Smooth muscle cell (in vitro differentiated cells): ENCODE measurements around the gene WBP2NL. TPM values are rescaled to one million over a fixed set of nuclear protein-coding genes. Genes with fewer than 3 reads are reported as not detected.
"Not testable (repeated sequence)": the region's sequence is repeated elsewhere in the genome, so short reads cannot be mapped to it uniquely, and the experiment has no call there.

Experiments used
- DNase-seq: peaks from one replicate; lab custom pipeline; 2025; ENCODE audit not compliant: unreplicated experiment; lab: John Stamatoyannopoulos, UW
- H2AFZ ChIP-seq: fragments of 200-600 bp; sonication (generic); 2 replicates; pipeline ENCODE4 v1.6.0; 2016; ENCODE audit warnings: antibody characterized with exemption, low read depth, mild to moderate bottlenecking
- H3F3A ChIP-seq: fragments of 200-600 bp; sonication (generic); 2 replicates; pipeline ENCODE4 v1.6.0; 2017; ENCODE audit warnings: antibody characterized with exemption, low read depth
- H3K27ac ChIP-seq: fragments of 200-600 bp; sonication (generic); 2 replicates; pipeline ENCODE4 v1.5.1; 2016; ENCODE audit warnings: low read depth, mild to moderate bottlenecking
- H3K27me3 ChIP-seq: fragments of 200-600 bp; sonication (generic); 2 replicates; pipeline ENCODE4 v1.6.1; 2016; ENCODE audit warnings: low read depth, mild to moderate bottlenecking
- H3K36me3 ChIP-seq: fragments of 200-600 bp; sonication (generic); 2 replicates; pipeline ENCODE4 v1.5.1; 2016; ENCODE audit warnings: low read depth
- H3K4me1 ChIP-seq: fragments of 200-600 bp; sonication (generic); 2 replicates; pipeline ENCODE4 v1.5.1; 2016; ENCODE audit warnings: low read depth
- H3K4me2 ChIP-seq: fragments of 200-600 bp; sonication (generic); 2 replicates; pipeline ENCODE4 v1.6.0; 2016; ENCODE audit warnings: mild to moderate bottlenecking
- H3K4me3 ChIP-seq: fragments of 200-600 bp; sonication (generic); 2 replicates; pipeline ENCODE4 v1.5.1; 2016; ENCODE audit warnings: mild to moderate bottlenecking
- H3K79me2 ChIP-seq: fragments of 200-600 bp; sonication (generic); 2 replicates; pipeline ENCODE4 v1.6.0; 2016; ENCODE audit warnings: low read depth, mild to moderate bottlenecking
- H3K9ac ChIP-seq: fragments of 200-600 bp; sonication (generic); 2 replicates; pipeline ENCODE4 v1.6.0; 2016; ENCODE audit warnings: low read depth
- H3K9me3 ChIP-seq: fragments of 200-600 bp; sonication (generic); replicated peaks from 2 replicates; pipeline ENCODE4 v1.5.1; 2016; ENCODE audit warnings: low read depth
- H4K20me1 ChIP-seq: fragments of 200-600 bp; sonication (generic); 2 replicates; pipeline ENCODE4 v1.6.0; 2016; ENCODE audit warnings: low read depth
- WGBS: methylation state at CpG from one replicate; pipeline ENCODE4 v1.1.7; 2016; ENCODE audit warnings: low lambda C conversion rate; 5-methylcytosine and 5-hydroxymethylcytosine counted together
- polyA plus RNA-seq: library from polyadenylated mRNA; unstranded; fragments of >200 nt; fragmentation: Nextera tagmentation; extraction: Ambion mirVana; gene quantifications from 2 replicates; pipeline ENCODE4 v1.2.1, GENCODE V29; 2016
- total RNA-seq: library from RNA; depleted of rRNA; stranded (reverse); fragments of >200 nt; gene quantifications from 2 replicates; pipeline ENCODE4 v1.2.3, GENCODE V29; 2014
- TF ChIP-seq, protein P1 (sequence below): fragments of 200-600 bp; sonication (generic); IDR thresholded peaks from 2 replicates; pipeline ENCODE4 v1.5.1; 2017; ENCODE audit warnings: borderline replicate concordance, mild to moderate bottlenecking, antibody characterized with exemption; ENCODE audit not compliant: insufficient read depth, poor library complexity, severe bottlenecking

Gene WBP2NL
- total and polyA plus RNA-seq, 2 experiments from 2014 or later = 0.10 TPM; not detected in 1

DNA sequence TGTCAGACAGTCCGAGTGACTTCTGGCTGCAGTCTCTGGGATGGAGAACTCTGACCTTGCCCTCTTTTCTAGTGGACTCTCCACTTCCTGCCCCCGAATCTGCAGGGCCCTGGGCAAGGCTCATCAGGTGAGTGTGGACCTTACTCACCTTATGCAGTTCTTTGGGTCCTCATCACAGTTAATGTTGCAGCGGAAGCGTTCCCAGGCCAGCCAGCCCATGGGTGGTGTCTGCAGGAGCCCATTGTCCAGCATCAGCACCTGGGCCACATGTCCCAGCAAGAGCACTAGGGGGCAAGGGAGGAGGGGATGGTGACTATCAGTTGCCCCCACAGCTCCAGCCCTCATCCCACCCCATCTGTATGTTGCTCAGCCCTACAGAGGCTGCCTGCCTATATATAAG, 69.7 kb downstream of the WBP2NL start:
- TF ChIP-seq, protein P1, sequence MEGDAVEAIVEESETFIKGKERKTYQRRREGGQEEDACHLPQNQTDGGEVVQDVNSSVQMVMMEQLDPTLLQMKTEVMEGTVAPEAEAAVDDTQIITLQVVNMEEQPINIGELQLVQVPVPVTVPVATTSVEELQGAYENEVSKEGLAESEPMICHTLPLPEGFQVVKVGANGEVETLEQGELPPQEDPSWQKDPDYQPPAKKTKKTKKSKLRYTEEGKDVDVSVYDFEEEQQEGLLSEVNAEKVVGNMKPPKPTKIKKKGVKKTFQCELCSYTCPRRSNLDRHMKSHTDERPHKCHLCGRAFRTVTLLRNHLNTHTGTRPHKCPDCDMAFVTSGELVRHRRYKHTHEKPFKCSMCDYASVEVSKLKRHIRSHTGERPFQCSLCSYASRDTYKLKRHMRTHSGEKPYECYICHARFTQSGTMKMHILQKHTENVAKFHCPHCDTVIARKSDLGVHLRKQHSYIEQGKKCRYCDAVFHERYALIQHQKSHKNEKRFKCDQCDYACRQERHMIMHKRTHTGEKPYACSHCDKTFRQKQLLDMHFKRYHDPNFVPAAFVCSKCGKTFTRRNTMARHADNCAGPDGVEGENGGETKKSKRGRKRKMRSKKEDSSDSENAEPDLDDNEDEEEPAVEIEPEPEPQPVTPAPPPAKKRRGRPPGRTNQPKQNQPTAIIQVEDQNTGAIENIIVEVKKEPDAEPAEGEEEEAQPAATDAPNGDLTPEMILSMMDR = no peak
- no peaks in the 10 kb centered on the region for H3K79me2 ChIP-seq

DNA sequence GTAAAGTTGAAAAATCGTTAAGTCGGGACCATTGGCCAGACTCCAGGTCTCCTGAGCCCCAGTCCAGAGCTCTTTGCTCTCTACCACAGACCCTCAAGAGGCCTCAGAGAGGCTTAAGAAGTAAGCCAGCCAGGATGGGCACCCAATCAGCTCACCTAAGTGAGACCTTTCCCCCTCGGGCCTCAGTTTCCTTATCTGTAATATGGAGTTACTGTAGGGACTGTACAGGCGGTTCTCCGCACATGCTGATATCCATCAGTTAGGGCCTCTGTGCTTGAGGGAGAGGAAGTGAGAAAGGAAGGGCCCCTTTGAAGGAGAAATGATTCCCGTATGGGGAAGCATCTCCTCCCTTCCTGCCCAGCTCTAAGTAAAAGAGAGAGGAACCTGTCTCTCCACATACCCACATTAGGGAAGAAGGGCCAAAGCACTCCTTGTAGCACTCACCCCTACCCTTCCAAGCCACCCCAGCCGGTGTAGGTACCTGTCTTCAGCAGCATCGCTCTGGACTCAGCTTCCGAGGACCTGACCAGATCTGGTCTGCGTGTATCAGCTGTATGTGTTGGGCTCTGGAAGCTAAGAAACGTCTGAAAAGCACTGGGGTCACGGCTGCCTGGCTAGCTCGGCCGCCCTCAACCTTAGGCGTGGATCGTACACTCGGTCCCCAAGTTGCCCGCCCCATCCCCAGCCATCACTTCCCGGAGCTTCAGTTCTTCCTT, 71.4 kb downstream of the WBP2NL start:
- Histone ChIP-seq H3K27ac (peak overlapping the region; percentile 88), H3K27me3 (no peaks in the 10 kb centered on the region), H3K79me2 (no peaks in the 10 kb centered on the region), H3K9ac (peak overlapping the region; percentile 66), H3K36me3 (no peaks in the 10 kb centered on the region), H3K4me1 (peaks cover 14% of the 10 kb centered on the region), H3K9me3 (no peaks in the 10 kb centered on the region), H4K20me1 (no peaks in the 10 kb centered on the region), H3K4me2 (peak overlapping the region; percentile 87), H3F3A (no peaks in the 10 kb centered on the region), H3K4me3 (peak overlapping the region; percentile 68), H2AFZ (peak overlapping the region; percentile 87)
- DNase-seq = no peak
- WGBS = 26% methylated on average over 19 of the region's 19 CpGs
- TF ChIP-seq, protein P1 = no peak

More for the DNA sequence above, 69.7 kb downstream of the WBP2NL start:
- Histone ChIP-seq H3K9me3 (no peaks in the 10 kb centered on the region), H3K4me3 (no peak overlapping the region), H3K27me3 (no peaks in the 10 kb centered on the region), H3K27ac (no peak overlapping the region), H3F3A (no peaks in the 10 kb centered on the region), H3K9ac (no peak overlapping the region), H3K4me2 (no peak overlapping the region), H4K20me1 (no peaks in the 10 kb centered on the region), H3K36me3 (no peaks in the 10 kb centered on the region), H2AFZ (no peak overlapping the region), H3K4me1 (peaks cover 14% of the 10 kb centered on the region)
- WGBS = 93% methylated on average over 4 of the region's 4 CpGs
- no peak for DNase-seq

DNA sequence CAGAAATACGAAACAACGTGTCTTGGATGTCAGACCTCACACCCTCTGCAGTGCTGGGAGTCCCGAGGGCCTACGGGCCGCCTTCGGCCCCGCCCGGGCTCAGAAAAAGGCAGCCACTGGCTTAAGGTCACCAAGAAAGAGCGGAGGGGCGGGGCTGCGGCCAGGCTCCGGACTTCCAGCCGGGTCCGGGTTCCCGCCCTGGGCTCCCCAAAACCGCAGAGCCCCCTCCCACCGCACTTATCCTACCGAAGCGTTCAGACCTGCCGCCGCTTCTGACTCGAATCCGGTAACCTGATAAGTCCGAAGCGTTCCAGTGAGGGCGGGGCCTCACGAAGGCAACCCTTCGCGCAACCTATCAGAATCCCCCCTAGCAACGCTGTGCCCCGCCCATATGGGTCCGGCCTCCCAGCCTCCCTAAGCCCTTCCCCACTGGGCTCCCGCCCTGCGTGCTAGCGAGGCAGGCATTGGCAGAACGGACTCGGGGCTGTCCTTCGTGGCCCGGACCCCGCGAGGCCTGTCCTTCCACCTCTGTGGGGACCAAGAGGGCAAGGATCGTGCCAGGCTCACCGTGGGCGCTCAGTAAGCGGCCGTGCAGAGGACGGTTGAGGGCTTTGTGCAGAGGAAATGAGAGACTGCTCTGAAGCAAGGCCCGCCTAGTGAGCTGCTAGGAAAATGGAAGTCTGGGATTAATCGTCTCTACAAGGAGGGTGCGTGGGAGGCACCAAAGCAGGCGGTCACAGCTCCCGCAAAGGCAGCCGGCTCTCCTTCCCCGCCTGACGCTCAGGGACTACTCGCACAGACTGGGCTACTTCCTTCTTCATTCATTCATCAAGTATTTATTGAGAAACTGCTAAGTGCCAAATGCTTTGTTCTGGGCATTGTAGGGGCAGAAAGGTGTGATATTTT, 72.2 kb downstream of the WBP2NL start, which contains the start of gene NAGA:
NAGA (minus strand) TSS at position 296 of the 906 bp plus-strand sequence. CDS start 515 bp downstream, outside the sequence.
- Histone ChIP-seq H3K9ac (peak within 1 kb of the TSS; percentile 66), H3K36me3 (no peaks in the 10 kb centered on the region), H3K9me3 (no peaks in the 10 kb centered on the region), H3F3A (no peaks in the 10 kb centered on the region), H3K79me2 (no peaks in the 10 kb centered on the region), H3K4me1 (peaks cover 14% of the 10 kb centered on the region), H3K27ac (peak within 1 kb of the TSS; percentile 88), H4K20me1 (no peaks in the 10 kb centered on the region), H2AFZ (peak within 1 kb of the TSS; percentile 87), H3K4me3 (peak within 1 kb of the TSS; percentile 68), H3K27me3 (no peaks in the 10 kb centered on the region), H3K4me2 (peak within 1 kb of the TSS; percentile 87)
- DNase-seq = peak; percentile 88
- TF ChIP-seq, protein P1 = no peak
- WGBS = 3% methylated on average over 53 of the region's 56 CpGs

DNA sequence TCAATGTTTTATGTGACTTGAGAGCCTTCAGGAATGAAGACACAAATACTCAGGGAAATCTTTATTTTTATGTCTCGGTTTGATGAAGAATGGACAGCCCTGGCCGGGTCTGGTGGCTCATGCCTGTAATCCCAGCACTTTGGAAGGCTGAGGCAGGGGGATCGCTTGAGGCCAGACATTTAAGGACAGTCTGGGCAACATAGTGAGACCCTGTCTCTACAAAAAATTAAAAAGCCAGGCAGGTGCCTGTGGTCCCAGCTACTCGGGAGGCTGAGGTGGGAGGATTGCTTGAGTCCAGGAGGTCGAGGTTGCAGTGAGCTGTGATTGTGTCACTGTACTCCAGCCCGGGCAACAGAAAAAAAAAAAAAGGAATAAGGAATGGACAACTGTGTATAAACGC, 72.9 kb downstream of the WBP2NL start:
- H3K9me3 ChIP-seq, H4K20me1 ChIP-seq, H3K36me3 ChIP-seq, H3F3A ChIP-seq, H3K27me3 ChIP-seq, H2AFZ ChIP-seq, DNase-seq, H3K79me2 ChIP-seq: not testable (repeated sequence)
- Histone ChIP-seq H3K27ac (peak overlapping the region; percentile 88), H3K4me2 (peak overlapping the region; percentile 87), H3K4me1 (peaks cover 14% of the 10 kb centered on the region), H3K4me3 (peak overlapping the region; percentile 68), H3K9ac (peak overlapping the region; percentile 66)
- WGBS = 84% methylated on average over 7 of the region's 7 CpGs
